OCI-LY1 (cell line): ENCODE measurements around the gene PDYN.

Experiments used
- H2AFZ ChIP-seq: fragments of 200-600 bp; sonication (generic), shearing (Covaris generic); 2 replicates; pipeline ENCODE4 v1.6.0; 2014; ENCODE audit warnings: antibody characterized with exemption, mild to moderate bottlenecking, low read length
- H3F3A ChIP-seq: fragments of 200-600 bp; sonication (generic), shearing (Covaris generic); 2 replicates; pipeline ENCODE4 v1.6.0; 2014; ENCODE audit warnings: mild to moderate bottlenecking, antibody characterized with exemption, low read length, moderate library complexity; ENCODE audit not compliant: insufficient read depth
- H3K27ac ChIP-seq: fragments of 200-600 bp; sonication (generic); 2 replicates; pipeline ENCODE4 v1.5.1; 2014; ENCODE audit warnings: low read length, mixed run types, mild to moderate bottlenecking, low read depth; ENCODE audit not compliant: poor library complexity, severe bottlenecking
- H3K27me3 ChIP-seq: fragments of 200-600 bp; sonication (generic); 2 replicates; pipeline ENCODE4 v1.6.0; 2014; ENCODE audit warnings: antibody characterized with exemption, mild to moderate bottlenecking, low read length, moderate library complexity; ENCODE audit not compliant: insufficient read depth
- H3K36me3 ChIP-seq: fragments of 200-600 bp; sonication (generic); 2 replicates; pipeline ENCODE4 v1.6.1; 2014; ENCODE audit warnings: mild to moderate bottlenecking, antibody characterized with exemption, low read length, moderate library complexity, mixed read lengths; ENCODE audit not compliant: insufficient read depth
- H3K4me1 ChIP-seq: fragments of 200-600 bp; sonication (generic); 2 replicates; pipeline ENCODE4 v1.5.1; 2014; ENCODE audit warnings: mild to moderate bottlenecking, low read length, moderate library complexity; ENCODE audit not compliant: insufficient read depth, severe bottlenecking
- H3K4me2 ChIP-seq: fragments of 200-600 bp; sonication (generic), shearing (Covaris generic); 2 replicates; pipeline ENCODE4 v1.6.1; 2014; ENCODE audit warnings: low read length
- H3K4me3 ChIP-seq: fragments of 200-600 bp; sonication (generic); 2 replicates; pipeline ENCODE4 v1.5.1; 2014; ENCODE audit warnings: low read length, low read depth, mild to moderate bottlenecking, mixed read lengths; ENCODE audit not compliant: poor library complexity, severe bottlenecking
- H3K79me2 ChIP-seq: fragments of 200-600 bp; shearing (Covaris generic); 2 replicates; pipeline ENCODE4 v1.6.1; 2016; ENCODE audit warnings: mixed run types, low read length, mixed read lengths; ENCODE audit not compliant: insufficient read depth
- H3K9ac ChIP-seq: fragments of 200-600 bp; sonication (generic), shearing (Covaris generic); 2 replicates; pipeline ENCODE4 v1.6.1; 2014; ENCODE audit warnings: mild to moderate bottlenecking, low read length, mixed read lengths
- H3K9me2 ChIP-seq: fragments of 200-600 bp; sonication (generic), shearing (Covaris generic); 2 replicates; pipeline ENCODE4 v1.6.1; 2014; ENCODE audit warnings: low read depth, mild to moderate bottlenecking, low read length, mixed read lengths
- H3K9me3 ChIP-seq: fragments of 200-600 bp; shearing (Covaris generic); 2 replicates; pipeline ENCODE4 v1.6.1; 2014; ENCODE audit warnings: low read length, mixed read lengths
- H4K20me1 ChIP-seq: fragments of 200-600 bp; sonication (generic), shearing (Covaris generic); 2 replicates; pipeline ENCODE4 v1.6.0; 2016; ENCODE audit warnings: mild to moderate bottlenecking, low read length; ENCODE audit not compliant: insufficient read depth
- CTCF ChIP-seq: fragments of 200-600 bp; sonication (generic), shearing (Covaris generic); IDR thresholded peaks from 2 replicates; pipeline ENCODE4 v1.5.1; 2017; ENCODE audit warnings: mild to moderate bottlenecking, antibody characterized with exemption, low read length, moderate library complexity, mixed read lengths
- EZH2 ChIP-seq: fragments of 200-600 bp; sonication (generic), shearing (Covaris generic); IDR thresholded peaks from 2 replicates; pipeline ENCODE4 v1.8.0; 2017; ENCODE audit warnings: borderline replicate concordance, mixed run types, mild to moderate bottlenecking, antibody characterized with exemption, low read length, moderate library complexity, mixed read lengths

PDYN gene

GRCh38 chr20:1941226-1941625 lies 52.6 kb downstream of the PDYN start:
- Histone ChIP-seq H3K36me3 (no peaks in the 10 kb centered on the region), H3K79me2 (no peaks in the 10 kb centered on the region), H3K27ac (no peak overlapping the region), H3K4me2 (no peak overlapping the region), H3K4me3 (no peak overlapping the region), H3K9ac (no peak overlapping the region), H3K27me3 (0 out of 2 replicates have a peak, but pooled peaks cover 4% of the 10 kb centered on the region), H3F3A (no peaks in the 10 kb centered on the region), H3K9me3 (no peaks in the 10 kb centered on the region), H3K4me1 (no peaks in the 10 kb centered on the region), H3K9me2 (no peaks in the 10 kb centered on the region), H2AFZ (no peak overlapping the region), H4K20me1 (no peaks in the 10 kb centered on the region)
- no peak for TF ChIP-seq CTCF
- TF ChIP-seq EZH2 = no peak

- no peaks in the 10 kb centered on the region for H3K36me3 ChIP-seq
- no peaks in the 10 kb centered on the region for H3F3A ChIP-seq
- H3K4me1 ChIP-seq = no peaks in the 10 kb centered on the region
- no peaks in the 10 kb centered on the region for H3K9me2 ChIP-seq
- no peak overlapping the region for H3K4me2 ChIP-seq
- H2AFZ ChIP-seq = no peak overlapping the region
- no peaks in the 10 kb centered on the region for H3K9me3 ChIP-seq
- H3K9ac ChIP-seq = no peak overlapping the region
- no peaks in the 10 kb centered on the region for H3K79me2 ChIP-seq
- H3K4me3 ChIP-seq = no peak overlapping the region
- H4K20me1 ChIP-seq = no peaks in the 10 kb centered on the region
- H3K27me3 ChIP-seq = 0 out of 2 replicates have a peak, but pooled peaks cover 4% of the 10 kb centered on the region
- TF ChIP-seq CTCF (no peak), EZH2 (no peak)
- H3K27ac ChIP-seq = no peak overlapping the region
Observed at GRCh38 chr20:1940581-1940980, 53.3 kb downstream of the PDYN start.

- H3K9me3 ChIP-seq = no peaks in the 10 kb centered on the region
- H3K9ac ChIP-seq = no peak overlapping the region
- TF ChIP-seq CTCF = no peak
- TF ChIP-seq EZH2 = no peak
- H3K4me2 ChIP-seq = no peak overlapping the region
- no peak overlapping the region for H2AFZ ChIP-seq
- no peaks in the 10 kb centered on the region for H3K4me1 ChIP-seq
- no peaks in the 10 kb centered on the region for H3F3A ChIP-seq
- no peak overlapping the region for H3K27ac ChIP-seq
- H3K9me2 ChIP-seq = no peaks in the 10 kb centered on the region
- no peaks in the 10 kb centered on the region for H4K20me1 ChIP-seq
- 0 out of 2 replicates have a peak, but pooled peaks cover 4% of the 10 kb centered on the region for H3K27me3 ChIP-seq
- H3K36me3 ChIP-seq = no peaks in the 10 kb centered on the region
- H3K79me2 ChIP-seq = no peaks in the 10 kb centered on the region
- no peak overlapping the region for H3K4me3 ChIP-seq
Observed at GRCh38 chr20:1939270-1939595, 54.6 kb downstream of the PDYN start.
